Loucy (cell line): Measurements from ENCODE around the gene AHRR.

ENCODE experiments used
- CTCF ChIP-seq: fragments of 200-600 bp; sonication (generic); conservative IDR thresholded peaks from 2 replicates; pipeline ENCODE4 v1.5.1; 2014; ENCODE audit warnings: mild to moderate bottlenecking, antibody characterized with exemption, low read length
- EZH2phosphoT487 ChIP-seq: fragments of 200-600 bp; IDR thresholded peaks from 2 replicates; pipeline ENCODE4 v1.6.1; 2018; ENCODE audit warnings: antibody characterized with exemption, mild to moderate bottlenecking, moderate library complexity, borderline replicate concordance

DNA sequence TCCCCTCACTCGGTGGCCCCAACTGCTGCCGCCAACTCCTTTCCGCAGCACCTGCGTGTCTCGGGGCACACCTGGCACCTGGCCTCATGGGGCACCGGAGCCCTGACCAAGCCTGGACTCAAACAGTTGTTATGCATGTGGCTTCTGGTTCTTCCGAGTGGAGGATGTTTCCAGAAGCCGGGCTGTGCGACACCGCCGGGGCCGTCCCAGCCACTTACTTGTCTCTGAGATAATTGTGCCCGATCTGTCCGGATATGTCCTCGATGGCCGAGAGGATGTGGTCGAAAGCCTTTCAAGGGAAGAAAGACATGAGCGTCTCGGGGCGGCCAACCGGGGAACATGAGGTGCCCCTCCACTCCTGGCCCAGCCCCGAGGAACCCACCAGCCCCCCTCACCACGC, 159.8 kb downstream of the AHRR start:
- no peak for TF ChIP-seq CTCF
- no peak for TF ChIP-seq EZH2phosphoT487
